Erythroblast (primary cell): ENCODE data around the gene CHN2.

Source experiments
- GATA1 ChIP-seq: IDR thresholded peaks from 2 replicates; pipeline ENCODE4 v1.6.1; 2011; ENCODE audit warnings: low read depth, mild to moderate bottlenecking, control low read depth, low read length, moderate library complexity
- POLR2A ChIP-seq: IDR thresholded peaks from 2 replicates; pipeline ENCODE4 v1.6.1; 2011; ENCODE audit warnings: mild to moderate bottlenecking, low read length

DNA sequence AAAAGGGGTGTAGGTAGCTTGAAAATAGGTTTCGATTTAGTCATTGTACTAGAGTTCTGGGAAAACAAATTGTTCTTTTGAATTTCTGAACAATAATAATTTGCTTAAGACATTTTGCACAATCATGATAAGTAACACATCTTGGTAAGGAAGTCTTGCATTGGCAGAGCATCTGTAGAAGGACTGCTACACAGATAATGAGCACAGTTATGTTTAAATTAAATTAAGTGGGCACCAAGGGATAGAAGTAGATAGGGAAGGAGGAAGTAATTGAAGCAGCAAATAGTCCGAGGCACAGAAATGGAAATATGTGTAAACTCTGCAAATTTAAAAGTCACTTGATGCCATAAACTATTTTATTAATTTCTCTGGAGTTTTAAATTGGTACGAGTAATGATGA, 122.4 kb downstream of the CHN2 start:
- TF ChIP-seq POLR2A (no peak), GATA1 (no peak)
